ENCODE measurements around the gene ELFN1.

The ELFN1 gene

DNA sequence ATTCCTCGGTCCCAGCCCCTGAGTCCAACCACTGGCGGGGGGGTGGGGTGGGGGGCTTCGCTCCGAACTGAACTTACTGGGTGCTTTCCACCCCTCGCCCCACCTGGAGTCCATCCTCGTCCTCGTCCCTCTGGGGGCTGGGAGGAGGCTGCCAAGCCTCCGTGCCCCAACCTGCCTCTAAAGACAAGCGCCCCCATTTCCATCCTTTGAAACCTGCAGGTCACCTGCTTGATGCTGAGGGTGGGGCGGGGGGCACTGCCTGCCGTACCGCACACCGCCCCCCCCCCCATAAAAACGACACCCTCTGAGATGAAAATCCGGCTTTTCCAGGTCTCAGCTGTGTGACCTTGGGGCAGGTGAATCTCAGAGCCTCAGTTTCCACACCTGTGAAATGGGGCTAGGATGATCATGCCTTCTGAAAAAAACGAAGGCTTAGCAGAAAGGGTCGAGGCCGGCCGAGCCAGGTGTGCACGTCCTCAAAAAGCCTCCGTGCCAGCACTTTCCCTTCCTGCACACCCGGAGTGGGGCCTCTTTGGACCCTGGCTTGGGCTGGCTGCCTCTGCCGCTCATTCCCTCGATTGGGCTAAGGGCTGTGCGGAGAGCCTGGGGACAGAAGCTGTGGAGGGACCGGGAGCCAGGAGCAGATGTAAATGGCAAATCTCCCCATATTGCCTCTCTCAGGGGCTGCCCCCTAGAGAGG, 967 bp downstream of the ELFN1 start:
- Histone ChIP-seq H3K4me3 (replicated peaks; ENCODE audit: insufficient read depth, low read length) (no peak overlapping the region), H3K27me3 (ENCODE audit: insufficient read depth, poor library complexity, severe bottlenecking) (peaks cover 45% of the 10 kb centered on the region), H3K27ac (replicated peaks) (no peak overlapping the region)
- no peak for TF ChIP-seq GABPA (IDR thresholded peaks at IDR 0.05; ENCODE audit: low read depth)
- TF ChIP-seq, protein P1, sequence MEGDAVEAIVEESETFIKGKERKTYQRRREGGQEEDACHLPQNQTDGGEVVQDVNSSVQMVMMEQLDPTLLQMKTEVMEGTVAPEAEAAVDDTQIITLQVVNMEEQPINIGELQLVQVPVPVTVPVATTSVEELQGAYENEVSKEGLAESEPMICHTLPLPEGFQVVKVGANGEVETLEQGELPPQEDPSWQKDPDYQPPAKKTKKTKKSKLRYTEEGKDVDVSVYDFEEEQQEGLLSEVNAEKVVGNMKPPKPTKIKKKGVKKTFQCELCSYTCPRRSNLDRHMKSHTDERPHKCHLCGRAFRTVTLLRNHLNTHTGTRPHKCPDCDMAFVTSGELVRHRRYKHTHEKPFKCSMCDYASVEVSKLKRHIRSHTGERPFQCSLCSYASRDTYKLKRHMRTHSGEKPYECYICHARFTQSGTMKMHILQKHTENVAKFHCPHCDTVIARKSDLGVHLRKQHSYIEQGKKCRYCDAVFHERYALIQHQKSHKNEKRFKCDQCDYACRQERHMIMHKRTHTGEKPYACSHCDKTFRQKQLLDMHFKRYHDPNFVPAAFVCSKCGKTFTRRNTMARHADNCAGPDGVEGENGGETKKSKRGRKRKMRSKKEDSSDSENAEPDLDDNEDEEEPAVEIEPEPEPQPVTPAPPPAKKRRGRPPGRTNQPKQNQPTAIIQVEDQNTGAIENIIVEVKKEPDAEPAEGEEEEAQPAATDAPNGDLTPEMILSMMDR (IDR thresholded peaks at IDR 0.05; ENCODE audit: insufficient read depth, low read length): no peak
- TF ChIP-seq, protein P2, sequence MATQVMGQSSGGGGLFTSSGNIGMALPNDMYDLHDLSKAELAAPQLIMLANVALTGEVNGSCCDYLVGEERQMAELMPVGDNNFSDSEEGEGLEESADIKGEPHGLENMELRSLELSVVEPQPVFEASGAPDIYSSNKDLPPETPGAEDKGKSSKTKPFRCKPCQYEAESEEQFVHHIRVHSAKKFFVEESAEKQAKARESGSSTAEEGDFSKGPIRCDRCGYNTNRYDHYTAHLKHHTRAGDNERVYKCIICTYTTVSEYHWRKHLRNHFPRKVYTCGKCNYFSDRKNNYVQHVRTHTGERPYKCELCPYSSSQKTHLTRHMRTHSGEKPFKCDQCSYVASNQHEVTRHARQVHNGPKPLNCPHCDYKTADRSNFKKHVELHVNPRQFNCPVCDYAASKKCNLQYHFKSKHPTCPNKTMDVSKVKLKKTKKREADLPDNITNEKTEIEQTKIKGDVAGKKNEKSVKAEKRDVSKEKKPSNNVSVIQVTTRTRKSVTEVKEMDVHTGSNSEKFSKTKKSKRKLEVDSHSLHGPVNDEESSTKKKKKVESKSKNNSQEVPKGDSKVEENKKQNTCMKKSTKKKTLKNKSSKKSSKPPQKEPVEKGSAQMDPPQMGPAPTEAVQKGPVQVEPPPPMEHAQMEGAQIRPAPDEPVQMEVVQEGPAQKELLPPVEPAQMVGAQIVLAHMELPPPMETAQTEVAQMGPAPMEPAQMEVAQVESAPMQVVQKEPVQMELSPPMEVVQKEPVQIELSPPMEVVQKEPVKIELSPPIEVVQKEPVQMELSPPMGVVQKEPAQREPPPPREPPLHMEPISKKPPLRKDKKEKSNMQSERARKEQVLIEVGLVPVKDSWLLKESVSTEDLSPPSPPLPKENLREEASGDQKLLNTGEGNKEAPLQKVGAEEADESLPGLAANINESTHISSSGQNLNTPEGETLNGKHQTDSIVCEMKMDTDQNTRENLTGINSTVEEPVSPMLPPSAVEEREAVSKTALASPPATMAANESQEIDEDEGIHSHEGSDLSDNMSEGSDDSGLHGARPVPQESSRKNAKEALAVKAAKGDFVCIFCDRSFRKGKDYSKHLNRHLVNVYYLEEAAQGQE (IDR thresholded peaks at IDR 0.05; ENCODE audit: insufficient replicate concordance, low read depth): no peak
- no peak for TF ChIP-seq SPI1 (IDR thresholded peaks at IDR 0.05; ENCODE audit: borderline replicate concordance, low read depth)
- TF ChIP-seq POLR2AphosphoS5 (IDR thresholded peaks at IDR 0.05; ENCODE audit: low read depth): no peak
- DNase-seq (ENCODE audit: low read depth in 1 of 2, low spot score in 1 of 2): no peak

DNA sequence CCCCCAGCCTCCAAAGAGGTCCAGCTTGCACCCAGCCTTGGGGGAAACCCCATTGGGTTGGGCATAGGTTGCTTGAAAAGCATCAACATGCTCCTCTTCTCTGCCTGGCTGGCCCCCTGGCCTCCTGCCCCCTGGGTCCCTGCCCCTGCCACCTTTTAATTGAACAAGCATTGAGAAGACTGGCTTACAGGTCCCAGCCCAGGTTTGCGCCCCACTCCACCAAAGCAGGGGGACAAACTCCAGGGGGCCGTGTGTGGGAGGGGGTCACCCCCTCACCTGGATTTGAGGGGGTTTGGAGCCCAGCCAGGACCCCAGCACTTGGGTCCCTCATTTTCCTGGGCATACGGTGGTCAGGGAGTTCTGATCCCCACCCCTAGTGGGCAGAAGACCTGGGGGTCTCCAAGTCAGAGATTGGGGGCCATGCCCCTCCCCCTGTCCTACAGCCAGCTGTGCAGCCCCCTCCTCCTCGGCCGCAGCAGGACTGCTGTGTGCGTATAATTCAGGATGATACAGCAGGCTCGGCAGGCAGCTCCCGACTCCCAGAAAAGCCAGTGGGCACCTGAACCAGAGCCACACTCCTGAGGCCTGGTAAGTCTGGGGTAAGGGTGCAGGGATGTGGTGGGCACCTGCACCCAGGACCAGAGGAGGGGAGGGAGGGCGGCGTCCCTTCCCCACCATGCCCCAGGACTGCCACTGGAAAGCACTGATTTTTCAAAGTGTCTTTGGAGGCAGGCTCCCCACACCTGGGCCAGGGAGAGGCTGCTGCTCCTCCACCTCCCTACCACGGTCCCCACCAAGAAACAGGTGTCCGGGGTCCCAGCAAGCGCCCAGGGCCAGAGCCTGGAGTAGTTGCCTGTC, 1.7 kb downstream of the ELFN1 start:
- H3K4me3 ChIP-seq (replicated peaks; ENCODE audit: insufficient read depth, low read length): no peak overlapping the region
- no peak overlapping the region for H3K27ac ChIP-seq (replicated peaks)
- TF ChIP-seq, protein P2 (IDR thresholded peaks at IDR 0.05; ENCODE audit: insufficient replicate concordance, low read depth): no peak
- TF ChIP-seq, protein P1 (IDR thresholded peaks at IDR 0.05; ENCODE audit: insufficient read depth, low read length): no peak
- TF ChIP-seq SPI1 (IDR thresholded peaks at IDR 0.05; ENCODE audit: borderline replicate concordance, low read depth) (no peak), GABPA (IDR thresholded peaks at IDR 0.05; ENCODE audit: low read depth) (no peak), POLR2AphosphoS5 (IDR thresholded peaks at IDR 0.05; ENCODE audit: low read depth) (no peak)
- no peak for DNase-seq (ENCODE audit: low read depth in 1 of 2, low spot score in 1 of 2)
- H3K27me3 ChIP-seq (ENCODE audit: insufficient read depth, poor library complexity, severe bottlenecking): peaks cover 40% of the 10 kb centered on the region

DNA sequence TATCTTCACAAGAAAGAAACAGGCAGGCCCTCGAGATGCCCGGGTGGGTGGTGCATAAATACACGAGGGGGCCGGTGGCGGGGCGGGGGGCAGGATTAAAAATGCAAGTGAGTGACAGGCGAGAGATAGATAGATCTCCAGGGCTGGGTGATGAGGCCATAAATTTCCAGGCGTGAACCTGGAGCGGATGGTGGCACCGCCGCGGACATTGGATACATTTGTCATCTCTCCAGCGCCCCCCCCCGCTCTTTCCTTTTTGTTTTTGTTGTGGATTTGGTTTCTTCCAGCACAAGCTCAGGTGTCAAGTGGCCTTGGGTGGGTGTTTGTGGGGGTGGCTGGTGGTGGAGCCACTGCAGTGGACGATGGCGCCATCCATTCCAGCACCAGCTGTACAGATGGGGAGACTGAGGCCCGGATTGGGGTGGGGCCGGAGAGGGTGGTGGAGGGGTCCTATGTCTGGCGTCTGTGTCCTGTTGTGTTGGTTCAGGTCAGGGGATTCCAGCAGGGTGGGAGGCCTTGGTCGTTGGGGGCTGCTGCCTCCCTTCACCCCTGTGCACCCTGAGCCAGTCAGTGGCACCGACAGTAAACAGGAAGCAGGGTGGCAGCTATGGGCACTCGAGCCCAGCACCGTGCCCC, 2.9 kb downstream of the ELFN1 start:
- H3K27me3 ChIP-seq (ENCODE audit: insufficient read depth, poor library complexity, severe bottlenecking): peaks cover 30% of the 10 kb centered on the region
- no peak overlapping the region for H3K27ac ChIP-seq (replicated peaks)
- TF ChIP-seq POLR2AphosphoS5 (IDR thresholded peaks at IDR 0.05; ENCODE audit: low read depth): no peak
- no peak for TF ChIP-seq GABPA (IDR thresholded peaks at IDR 0.05; ENCODE audit: low read depth)
- TF ChIP-seq, protein P1 (IDR thresholded peaks at IDR 0.05; ENCODE audit: insufficient read depth, low read length): no peak
- TF ChIP-seq SPI1 (IDR thresholded peaks at IDR 0.05; ENCODE audit: borderline replicate concordance, low read depth): no peak
- TF ChIP-seq, protein P2 (IDR thresholded peaks at IDR 0.05; ENCODE audit: insufficient replicate concordance, low read depth): no peak
- H3K4me3 ChIP-seq (replicated peaks; ENCODE audit: insufficient read depth, low read length): no peak overlapping the region
- DNase-seq (ENCODE audit: low read depth in 1 of 2, low spot score in 1 of 2): no peak
